GM19099 (cell line): Measurements from ENCODE around the gene ANKRA2.

ENCODE experiments used
- POLR2A ChIP-seq: IDR thresholded peaks from 3 replicates; pipeline ENCODE4 v1.6.1; 2011; ENCODE audit warnings: low read depth; ENCODE audit not compliant: insufficient read length; ENCODE audit errors: extremely low read depth

ANKRA2 gene

GRCh38 chr5:73565969-73566547, 619 bp upstream of the ANKRA2 start:
- no peak for TF ChIP-seq POLR2A

GRCh38 chr5:73564675-73565074, 764 bp downstream of the ANKRA2 start:
- TF ChIP-seq POLR2A, result no peak

- no peak for TF ChIP-seq POLR2A
Measured at GRCh38 chr5:73564018-73564417, 1.4 kb downstream of the ANKRA2 start.

- no peak for TF ChIP-seq POLR2A
Measured at GRCh38 chr5:73558950-73559349, 6.5 kb downstream of the ANKRA2 start.

- no peak for TF ChIP-seq POLR2A
Measured at GRCh38 chr5:73552642-73553041, 12.8 kb downstream of the ANKRA2 start.

- no peak for TF ChIP-seq POLR2A
Measured at GRCh38 chr5:73550016-73550415, 15.4 kb downstream of the ANKRA2 start.

GRCh38 chr5:73545403-73545779, 20.0 kb downstream of the ANKRA2 start:
- TF ChIP-seq POLR2A, result no peak

- no peak for TF ChIP-seq POLR2A
Measured at GRCh38 chr5:73544429-73545402, 20.7 kb downstream of the ANKRA2 start.

GRCh38 chr5:73542020-73542419, 23.4 kb downstream of the ANKRA2 start:
- no peak for TF ChIP-seq POLR2A

GRCh38 chr5:73540192-73540591, 25.2 kb downstream of the ANKRA2 start:
- TF ChIP-seq POLR2A, result no peak

GRCh38 chr5:73539730-73540129, 25.7 kb downstream of the ANKRA2 start:
- no peak for TF ChIP-seq POLR2A

- TF ChIP-seq POLR2A, result no peak
Measured at GRCh38 chr5:73534971-73535370, 30.5 kb downstream of the ANKRA2 start.

GRCh38 chr5:73534011-73534644, 31.3 kb downstream of the ANKRA2 start:
- TF ChIP-seq POLR2A, result no peak

GRCh38 chr5:73532195-73532594, 33.2 kb downstream of the ANKRA2 start:
- no peak for TF ChIP-seq POLR2A

GRCh38 chr5:73531356-73531755, 34.1 kb downstream of the ANKRA2 start:
- no peak for TF ChIP-seq POLR2A

GRCh38 chr5:73529081-73529480, 36.4 kb downstream of the ANKRA2 start:
- no peak for TF ChIP-seq POLR2A
